Non-pigmented ciliary epithelial cell (primary cell): ENCODE data around the gene PKHD1.

Source experiments
- DNase-seq: peaks from one replicate; pipeline ENCODE4 v3.0.0-alpha.2; 2010; ENCODE audit warnings: low read depth

The PKHD1 gene

GRCh38 chr6:51684603-51685002, 402.8 kb downstream of the PKHD1 start:
- no peak for DNase-seq

GRCh38 chr6:51684038-51684437, 403.4 kb downstream of the PKHD1 start:
- no peak for DNase-seq

- no peak for DNase-seq
These were observed 408.4 kb downstream of the PKHD1 start for GRCh38 chr6:51678905-51679620.

GRCh38 chr6:51678274-51678673, 409.1 kb downstream of the PKHD1 start:
- no peak for DNase-seq

GRCh38 chr6:51675922-51676275, 411.5 kb downstream of the PKHD1 start:
- DNase-seq, result no peak

- no peak for DNase-seq
These were observed 412.1 kb downstream of the PKHD1 start for GRCh38 chr6:51675020-51675921.

DNA sequence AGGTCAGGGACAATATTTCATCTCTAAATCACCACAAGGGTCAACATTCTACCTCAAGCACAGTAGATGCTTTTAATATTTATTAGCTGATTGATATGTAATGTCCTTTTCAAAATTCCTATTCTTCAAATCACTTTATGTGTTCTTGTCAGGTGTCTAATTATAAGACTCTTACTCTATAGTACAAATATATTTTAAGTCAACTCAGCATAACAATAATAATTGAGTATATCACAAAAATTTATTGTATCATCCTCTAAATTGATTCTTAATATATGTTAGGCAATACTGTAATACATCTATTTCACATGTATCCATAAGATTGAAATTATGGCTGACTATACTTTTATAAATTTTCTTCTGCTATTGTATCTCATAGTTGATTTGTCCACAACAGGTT, 423.9 kb downstream of the PKHD1 start:
- no peak for DNase-seq

DNA sequence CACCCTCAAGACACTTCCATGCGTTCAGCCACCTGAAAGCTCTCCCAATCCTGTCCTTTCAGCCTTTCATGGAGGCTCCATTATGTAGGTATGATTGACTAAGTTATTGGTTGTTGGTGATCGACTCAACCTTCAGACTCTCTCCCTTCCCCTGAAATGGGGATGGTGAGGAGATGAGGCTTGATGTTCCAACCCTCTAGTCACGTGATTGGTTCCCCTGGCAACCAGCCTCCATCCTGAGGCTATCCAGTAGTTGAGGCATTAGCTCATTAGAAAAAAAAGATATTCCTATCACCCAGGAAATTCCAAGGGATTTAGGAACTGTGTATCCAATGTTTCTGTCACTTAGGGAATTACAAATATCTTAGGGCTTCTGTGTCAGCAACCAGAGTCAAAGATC, 426.6 kb downstream of the PKHD1 start:
- no peak for DNase-seq

- DNase-seq, result no peak
These were observed 429.9 kb downstream of the PKHD1 start for GRCh38 chr6:51657491-51657890.

DNA sequence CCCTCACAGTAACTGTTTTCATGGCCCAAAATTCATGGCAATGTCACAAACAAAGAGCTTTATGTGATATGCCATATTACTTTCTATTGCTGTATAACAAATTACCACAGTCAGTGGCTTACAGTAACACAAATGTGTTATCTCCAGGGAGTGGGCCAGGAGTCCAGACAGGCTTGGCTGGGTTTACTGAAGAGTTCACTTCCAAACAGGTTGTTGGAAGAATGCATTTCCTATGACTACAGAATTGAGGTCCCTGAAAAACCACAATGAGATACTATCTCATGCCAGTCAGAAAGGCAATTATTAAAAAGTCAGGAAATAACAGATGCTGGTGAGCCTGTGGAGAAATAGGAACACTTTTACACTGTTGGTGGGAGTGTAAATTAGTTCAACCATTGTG, 431.9 kb downstream of the PKHD1 start:
- DNase-seq, result no peak

- DNase-seq, result no peak
These were observed 432.8 kb downstream of the PKHD1 start for GRCh38 chr6:51654647-51655046.

GRCh38 chr6:51651132-51651817, 436.1 kb downstream of the PKHD1 start:
- no peak for DNase-seq

GRCh38 chr6:51648774-51649173, 438.6 kb downstream of the PKHD1 start:
- DNase-seq, result no peak

DNA sequence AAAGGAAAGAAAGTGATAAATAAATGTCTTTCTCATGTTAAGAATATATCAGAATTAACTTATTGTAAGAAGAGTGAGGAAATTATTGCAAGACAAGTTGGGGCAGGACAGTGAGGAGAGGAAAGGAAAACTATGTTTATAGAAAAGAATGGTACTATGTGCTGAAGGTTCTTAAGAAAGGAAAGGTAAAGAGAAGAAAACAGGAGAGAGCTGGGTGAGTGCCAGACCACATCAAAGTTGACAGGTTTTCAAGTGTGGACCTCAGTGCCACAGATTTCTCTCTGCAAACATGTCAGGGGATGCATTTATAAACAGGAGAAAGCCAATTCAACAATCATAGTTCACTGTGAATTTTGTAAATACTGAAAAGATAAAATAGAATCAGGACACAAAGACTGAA, 439.2 kb downstream of the PKHD1 start:
- no peak for DNase-seq

DNA sequence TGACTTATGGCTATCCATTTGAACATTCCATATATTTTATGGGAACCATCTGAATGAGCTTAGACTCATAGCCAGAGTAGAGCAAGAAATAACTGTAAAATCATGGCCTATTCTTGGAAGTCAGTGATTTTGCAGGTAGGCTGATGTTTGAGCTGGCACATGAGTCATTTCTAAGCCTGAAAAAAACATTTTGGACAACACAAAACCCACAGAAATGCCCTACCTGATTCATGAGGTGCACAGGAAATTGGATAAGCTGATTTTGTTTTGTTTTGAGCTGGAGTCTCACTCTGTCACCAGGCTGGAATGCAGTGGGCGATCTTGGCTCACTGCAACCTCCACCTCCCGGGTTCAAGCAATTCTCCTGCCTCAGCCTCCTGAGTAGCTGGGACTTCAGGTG, 443.0 kb downstream of the PKHD1 start:
- no peak for DNase-seq

- no peak for DNase-seq
These were observed 447.4 kb downstream of the PKHD1 start for GRCh38 chr6:51640021-51640420.

DNA sequence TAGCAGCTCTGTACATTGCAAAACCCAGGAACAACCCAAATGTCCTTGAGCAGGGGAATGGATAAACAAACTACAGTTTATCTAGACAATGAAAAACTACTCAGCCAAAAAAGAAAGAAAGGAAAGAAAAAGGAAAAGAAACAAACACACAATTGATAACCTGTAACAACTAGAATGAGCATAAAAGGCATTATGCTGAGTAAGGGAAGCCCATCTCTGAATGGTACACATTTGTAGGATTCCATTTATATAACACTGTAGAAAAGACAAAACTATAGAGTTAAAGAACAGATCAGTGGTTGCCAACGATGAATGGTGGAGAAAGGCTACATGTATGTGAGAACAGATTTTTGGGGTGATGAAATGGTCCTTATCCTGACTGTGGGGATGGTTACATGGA, 454.0 kb downstream of the PKHD1 start:
- no peak for DNase-seq

DNA sequence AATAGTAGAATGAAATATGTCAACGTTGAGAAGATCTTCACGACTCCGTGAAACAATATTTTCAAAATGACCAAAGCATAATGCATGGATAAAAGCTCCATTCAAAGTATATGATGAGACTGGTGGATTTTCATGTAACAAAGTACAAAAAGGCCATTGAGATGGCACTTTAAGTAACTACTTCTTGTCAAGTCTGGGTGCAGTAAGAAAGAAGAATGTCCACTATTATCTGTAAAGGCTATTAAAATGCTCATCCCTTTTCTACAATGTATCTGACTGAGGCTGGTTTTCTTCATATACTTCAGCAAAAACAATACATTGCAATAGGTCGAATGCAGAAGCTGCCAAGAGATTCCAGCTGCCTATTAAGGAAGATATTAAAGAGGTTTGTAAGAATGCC, 457.4 kb downstream of the PKHD1 start:
- DNase-seq, result no peak

DNA sequence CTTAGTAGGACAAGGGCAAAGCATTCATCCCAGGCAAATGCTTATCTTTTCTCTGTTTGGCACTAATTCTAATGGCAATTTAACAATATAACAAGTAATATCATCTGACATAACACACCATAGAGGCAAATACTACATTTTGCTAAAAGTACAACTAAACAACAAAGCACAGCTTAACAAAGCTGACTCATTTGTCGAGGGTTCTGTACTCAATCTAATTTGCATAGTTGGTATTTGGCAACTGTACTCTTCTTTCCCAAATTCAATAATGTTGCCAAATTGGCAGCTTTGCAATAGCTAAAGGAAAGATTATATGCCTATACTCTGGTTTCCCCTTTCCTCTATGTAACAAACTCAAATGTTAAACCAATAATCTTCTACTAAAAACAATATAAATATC, 461.0 kb downstream of the PKHD1 start:
- no peak for DNase-seq

GRCh38 chr6:51625566-51625965, 461.8 kb downstream of the PKHD1 start:
- DNase-seq, result no peak

GRCh38 chr6:51620971-51621370, 466.4 kb downstream of the PKHD1 start:
- DNase-seq, result no peak

DNA sequence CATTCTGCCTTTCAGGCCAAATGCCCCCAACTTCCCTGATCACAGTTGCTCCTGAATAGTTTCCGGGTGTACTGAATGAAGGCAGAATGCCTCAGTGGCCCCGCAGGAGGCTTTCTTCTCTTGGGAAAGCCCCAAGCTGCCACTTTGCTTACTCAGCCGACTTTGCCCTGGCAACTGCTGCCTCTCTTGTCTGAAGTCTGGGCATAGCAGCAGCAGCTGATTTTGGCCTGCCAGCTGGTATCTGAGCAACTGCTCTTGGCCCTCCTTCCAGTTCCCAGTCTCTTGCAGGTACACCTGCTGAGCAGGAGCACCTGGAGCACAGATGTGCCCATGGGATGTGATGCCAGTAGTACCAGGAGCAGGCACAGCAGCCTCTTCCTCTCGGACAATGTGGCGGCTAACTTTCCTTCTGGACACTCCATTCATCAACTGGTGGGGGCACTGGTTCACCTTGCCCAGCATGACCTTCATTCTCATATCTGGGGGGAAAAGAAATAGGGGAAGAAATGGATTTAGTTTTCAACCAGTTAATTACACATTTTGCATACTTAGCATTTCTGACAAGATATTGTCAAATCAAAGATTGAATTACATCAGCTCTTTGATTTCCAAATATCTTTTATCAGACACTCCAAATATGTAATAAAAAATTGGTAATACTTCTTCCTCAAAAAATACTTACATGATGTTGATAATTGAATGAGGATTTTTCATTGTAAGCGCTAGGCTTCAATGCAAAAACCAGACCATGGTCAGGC, 468.2 kb downstream of the PKHD1 start:
- no peak for DNase-seq
